HG02588 (cell line): ENCODE measurements around the gene PTPN1.

Experiments
- ATAC-seq: cut with Tn5 transposase; IDR thresholded peaks from one replicate; pipeline ENCODE4 v1.9.1; 2021; ENCODE audit warnings: mild to moderate bottlenecking, moderate library complexity; ENCODE audit not compliant: unreplicated experiment

PTPN1 gene

GRCh38 chr20:50628853-50629669 lies 118.9 kb downstream of the PTPN1 start:
- no peak for ATAC-seq

- no peak for ATAC-seq
Measured at GRCh38 chr20:50629670-50630045, 119.5 kb downstream of the PTPN1 start.

GRCh38 chr20:50630578-50631263 lies 120.5 kb downstream of the PTPN1 start:
- ATAC-seq = no peak

GRCh38 chr20:50632236-50632635 lies 122.1 kb downstream of the PTPN1 start:
- ATAC-seq = no peak

- ATAC-seq = no peak
Measured at GRCh38 chr20:50632701-50633100, 122.5 kb downstream of the PTPN1 start.

GRCh38 chr20:50633361-50633760 lies 123.2 kb downstream of the PTPN1 start:
- ATAC-seq = no peak

GRCh38 chr20:50634191-50634590 lies 124.0 kb downstream of the PTPN1 start:
- no peak for ATAC-seq
